Nephron progenitor cell (in vitro differentiated cells): ENCODE measurements around the gene CMIP.

Experiments
- DNase-seq: peaks from one replicate; pipeline ENCODE4 v3.0.0; 2021
- H3K27ac Mint-ChIP-seq: 2 replicates; pipeline ENCODE4 v1.8.0; 2021; ENCODE audit warnings: mild to moderate bottlenecking, moderate library complexity, mixed read lengths
- H3K27me3 Mint-ChIP-seq: 2 replicates; pipeline ENCODE4 v1.8.0; 2021; ENCODE audit warnings: mild to moderate bottlenecking, low read depth, mixed read lengths; ENCODE audit not compliant: poor library complexity
- H3K36me3 Mint-ChIP-seq: 2 replicates; pipeline ENCODE4 v1.8.0; 2021; ENCODE audit warnings: low read depth, mixed read lengths
- H3K4me1 Mint-ChIP-seq: 2 replicates; pipeline ENCODE4 v1.8.0; 2021; ENCODE audit warnings: mixed read lengths
- H3K4me3 Mint-ChIP-seq: 2 replicates; pipeline ENCODE4 v1.8.0; 2021; ENCODE audit warnings: mild to moderate bottlenecking, moderate library complexity, mixed read lengths
- H3K9me3 Mint-ChIP-seq: 2 replicates; pipeline ENCODE4 v1.8.0; 2021; ENCODE audit warnings: mild to moderate bottlenecking, moderate library complexity, mixed read lengths
- CTCF ChIP-seq: fragments of 200-600 bp; sonication (generic); IDR thresholded peaks from 2 replicates; pipeline ENCODE4 v1.5.0; 2021; ENCODE audit warnings: antibody characterized with exemption

CMIP gene

GRCh38 chr16:81485824-81486539, 41.4 kb downstream of the CMIP start:
- peaks cover 6% of the 10 kb centered on the region for H3K36me3 Mint-ChIP-seq
- H3K9me3 Mint-ChIP-seq: no peaks in the 10 kb centered on the region
- peaks cover 6% of the 10 kb centered on the region for H3K27me3 Mint-ChIP-seq
- no peak for DNase-seq
- H3K27ac Mint-ChIP-seq: no peak overlapping the region
- peaks cover 78% of the 10 kb centered on the region for H3K4me1 Mint-ChIP-seq
- no peak for TF ChIP-seq CTCF
- H3K4me3 Mint-ChIP-seq: no peak overlapping the region

- no peak overlapping the region for H3K27ac Mint-ChIP-seq
- TF ChIP-seq CTCF: no peak
- peaks cover 78% of the 10 kb centered on the region for H3K4me1 Mint-ChIP-seq
- H3K4me3 Mint-ChIP-seq: no peak overlapping the region
- DNase-seq: no peak
- H3K27me3 Mint-ChIP-seq: peaks cover 6% of the 10 kb centered on the region
- H3K9me3 Mint-ChIP-seq: no peaks in the 10 kb centered on the region
- H3K36me3 Mint-ChIP-seq: peaks cover 6% of the 10 kb centered on the region
Observed at GRCh38 chr16:81486540-81487061, 42.0 kb downstream of the CMIP start.

GRCh38 chr16:81487301-81487720, 42.7 kb downstream of the CMIP start:
- Mint-ChIP-seq H3K4me3 (no peak overlapping the region), H3K27ac (no peak overlapping the region), H3K4me1 (peaks cover 78% of the 10 kb centered on the region), H3K9me3 (no peaks in the 10 kb centered on the region), H3K36me3 (peaks cover 6% of the 10 kb centered on the region), H3K27me3 (peaks cover 6% of the 10 kb centered on the region)
- no peak for DNase-seq
- no peak for TF ChIP-seq CTCF

GRCh38 chr16:81488687-81489411, 44.2 kb downstream of the CMIP start:
- no peak overlapping the region for H3K4me3 Mint-ChIP-seq
- no peak for DNase-seq
- no peaks in the 10 kb centered on the region for H3K36me3 Mint-ChIP-seq
- H3K27me3 Mint-ChIP-seq: peaks cover 6% of the 10 kb centered on the region
- H3K9me3 Mint-ChIP-seq: no peaks in the 10 kb centered on the region
- TF ChIP-seq CTCF: no peak
- H3K27ac Mint-ChIP-seq: peak overlapping the region; percentile 89
- H3K4me1 Mint-ChIP-seq: peaks cover 78% of the 10 kb centered on the region

- peaks cover 6% of the 10 kb centered on the region for H3K27me3 Mint-ChIP-seq
- H3K27ac Mint-ChIP-seq: peak overlapping the region; percentile 92
- no peaks in the 10 kb centered on the region for H3K9me3 Mint-ChIP-seq
- H3K36me3 Mint-ChIP-seq: no peaks in the 10 kb centered on the region
- peaks cover 81% of the 10 kb centered on the region for H3K4me1 Mint-ChIP-seq
- no peak for DNase-seq
- TF ChIP-seq CTCF: no peak
- no peak overlapping the region for H3K4me3 Mint-ChIP-seq
Observed at GRCh38 chr16:81489547-81490267, 45.1 kb downstream of the CMIP start.
